WI38 (cell line): ENCODE data around the gene LTBP1.
"Not testable (repeated sequence)": the region's sequence is repeated elsewhere in the genome, so short reads cannot be mapped to it uniquely, and the experiment has no call there.

Source experiments
- H3K4me3 ChIP-seq: 2 replicates; pipeline ENCODE4 v1.5.1; 2011; ENCODE audit warnings: low read depth, mild to moderate bottlenecking, control low read depth, low read length
- CTCF ChIP-seq: IDR thresholded peaks from 2 replicates; pipeline ENCODE4 v1.5.1; 2012; ENCODE audit warnings: low read depth, mild to moderate bottlenecking, control low read depth, low read length

LTBP1 gene

GRCh38 chr2:33167622-33168245, 221.0 kb downstream of the LTBP1 start:
- TF ChIP-seq CTCF = no peak
- H3K4me3 ChIP-seq = no peak overlapping the region

DNA sequence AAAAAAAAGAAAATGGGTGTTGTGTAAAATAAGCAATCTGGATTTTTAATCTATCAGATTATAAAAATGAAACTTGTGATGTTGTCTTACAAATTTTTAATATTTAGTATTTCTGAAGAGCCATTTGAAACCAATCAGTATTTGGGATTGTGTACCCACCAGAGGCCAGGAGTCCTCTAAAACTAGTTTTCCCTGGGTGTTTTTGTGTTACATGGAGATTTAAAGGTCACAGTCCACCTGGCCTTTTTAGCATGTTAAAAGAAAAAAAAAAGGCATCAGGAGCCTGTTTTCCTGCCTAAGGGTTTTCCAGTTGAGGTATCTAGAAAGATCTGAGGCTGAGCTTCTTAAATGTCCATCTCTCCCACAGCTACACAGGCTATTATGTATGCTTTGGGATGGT, 221.7 kb downstream of the LTBP1 start:
- H3K4me3 ChIP-seq = no peak overlapping the region
- no peak for TF ChIP-seq CTCF

GRCh38 chr2:33168922-33169321, 222.2 kb downstream of the LTBP1 start:
- no peak overlapping the region for H3K4me3 ChIP-seq
- no peak for TF ChIP-seq CTCF

DNA sequence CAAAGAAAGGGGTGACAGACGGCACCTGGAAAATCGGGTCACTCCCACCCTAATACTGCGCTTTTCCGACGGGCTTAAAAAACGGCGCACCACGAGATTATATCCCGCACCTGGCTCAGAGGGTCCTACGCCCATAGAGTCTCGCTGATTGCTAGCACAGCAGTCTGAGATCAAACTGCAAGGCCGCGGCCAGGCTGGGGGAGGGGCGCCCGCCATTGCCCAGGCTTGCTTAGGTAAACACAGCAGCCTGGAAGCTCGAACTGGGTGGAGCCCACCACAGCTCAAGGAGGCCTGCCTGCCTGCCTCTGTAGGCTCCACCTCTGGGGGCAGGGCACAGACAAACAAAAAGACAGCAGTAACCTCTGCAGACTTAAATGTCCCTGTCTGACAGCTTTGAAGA, 223.5 kb downstream of the LTBP1 start:
- not testable (repeated sequence) for H3K4me3 ChIP-seq

DNA sequence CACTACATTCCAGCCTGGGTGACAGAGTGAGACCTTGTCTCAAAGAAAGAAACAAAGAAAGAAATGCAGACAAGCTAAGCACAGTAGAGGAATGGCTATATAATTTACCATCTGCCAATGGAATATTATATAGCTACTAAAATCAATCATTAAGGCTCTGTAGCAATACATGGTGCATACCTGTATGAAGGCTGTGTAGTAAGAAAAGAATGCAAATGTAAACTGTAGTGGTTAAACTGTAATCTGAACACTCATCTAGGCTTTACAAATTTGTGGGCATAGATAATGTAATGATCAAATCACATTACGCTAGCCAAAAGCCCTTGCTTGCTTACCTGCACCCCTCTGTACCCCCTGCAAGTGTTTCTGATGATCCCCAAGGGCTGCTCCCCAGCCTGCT, 230.9 kb downstream of the LTBP1 start:
- TF ChIP-seq CTCF = no peak
- H3K4me3 ChIP-seq = no peak overlapping the region

DNA sequence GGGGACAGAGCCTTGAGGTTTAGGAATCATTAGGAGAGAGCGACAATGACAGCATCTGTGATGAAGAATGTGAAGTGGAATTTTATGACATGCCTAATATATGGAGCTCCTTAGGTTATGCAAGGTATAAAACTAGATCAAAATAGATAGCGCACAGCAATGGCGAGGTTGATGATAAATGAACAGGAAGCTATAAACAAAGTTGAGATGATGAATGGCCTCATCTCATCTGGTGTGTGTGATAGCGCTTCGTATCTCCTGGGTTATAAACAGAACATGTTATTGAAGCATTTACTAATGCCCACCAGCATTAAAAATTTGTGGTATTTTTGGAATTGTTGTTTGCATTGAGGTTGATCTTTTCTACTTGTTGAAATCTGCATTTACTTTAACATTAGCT, 231.5 kb downstream of the LTBP1 start:
- no peak overlapping the region for H3K4me3 ChIP-seq
- no peak for TF ChIP-seq CTCF

- H3K4me3 ChIP-seq = no peak overlapping the region
- TF ChIP-seq CTCF = no peak
Measured at GRCh38 chr2:33180915-33181314, 234.2 kb downstream of the LTBP1 start.

DNA sequence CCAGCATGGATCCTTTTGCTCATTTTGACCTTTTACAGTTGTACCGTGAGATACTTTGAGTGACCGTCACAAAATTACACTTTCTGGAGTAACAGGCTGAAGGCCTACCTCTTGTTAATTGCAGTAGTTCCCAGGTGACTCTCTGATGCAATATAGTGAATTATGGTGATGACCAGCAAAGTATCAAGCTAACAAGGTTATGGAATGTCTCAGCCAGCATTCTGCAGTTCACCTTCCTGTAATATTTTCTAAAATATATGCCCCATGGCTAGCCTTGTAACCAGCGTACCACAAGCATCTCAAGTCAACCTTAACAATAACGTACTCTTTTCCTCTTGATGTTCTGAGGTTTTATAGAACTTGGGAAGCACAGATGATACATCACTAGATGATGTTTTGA, 234.7 kb downstream of the LTBP1 start:
- no peak overlapping the region for H3K4me3 ChIP-seq
- TF ChIP-seq CTCF = no peak
